Upper lobe of left lung (tissue), 6 donors: ENCODE measurements around the gene EXOC4. TPM values are rescaled to one million over a fixed set of nuclear protein-coding genes. Genes with fewer than 3 reads are reported as not detected.

ENCODE experiments used
- ATAC-seq, 2 donors: fragments of 200-7000 bp; cut with Tn5 transposase; one replicate each; pipeline ENCODE4 v1.9.1; 2022; ENCODE audit warnings: mild to moderate bottlenecking in 2 of 2, moderate library complexity in 2 of 2; ENCODE audit not compliant: low FRiP score in 2 of 2
- DNase-seq, 2 donors: peaks; one replicate each; pipeline ENCODE4 v3.0.0-alpha.2; 2019 to 2020
- H3K27ac ChIP-seq, 4 donors: fragments of 200-600 bp; sonication (generic); one replicate each; pipeline ENCODE4 v1.5.1; 2016 to 2019
- H3K27me3 ChIP-seq, 4 donors: fragments of 200-600 bp; sonication (generic); one replicate each; pipeline ENCODE4 v1.5.1; 2017 to 2019
- H3K36me3 ChIP-seq, 4 donors: fragments of 200-600 bp; sonication (generic); one replicate each; pipeline ENCODE4 v1.5.1; 2016 to 2019
- H3K4me1 ChIP-seq, 4 donors: fragments of 200-600 bp; sonication (generic); one replicate each; pipeline ENCODE4 v1.5.1; 2018 to 2019
- H3K4me3 ChIP-seq, 4 donors: fragments of 200-600 bp; sonication (generic); one replicate each; pipeline ENCODE4 v1.5.1; 2017 to 2019; ENCODE audit warnings: mild to moderate bottlenecking in 2 of 4, moderate library complexity in 1 of 4
- H3K9me3 ChIP-seq, 4 donors: fragments of 200-600 bp; sonication (generic); one replicate each; pipeline ENCODE4 v1.5.1; 2018 to 2019
- CTCF ChIP-seq, 6 experiments: fragments of 450-650 bp in 4 of 6; fragments of 200-600 bp in 2 of 6; sonication (generic) in 2 of 6; IDR thresholded peaks; one replicate each; pipeline ENCODE4 v1.5.1; 2016 to 2019; ENCODE audit warnings: antibody characterized with exemption in 6 of 6
- EP300 ChIP-seq, 4 donors: sonication (generic); formaldehyde crosslinking; IDR thresholded peaks; one replicate each; pipeline ENCODE4 v1.5.1; 2017; ENCODE audit warnings: antibody characterized with exemption in 4 of 4, control low read depth in 2 of 4
- POLR2A ChIP-seq, 4 donors: fragments of 450-650 bp; IDR thresholded peaks; one replicate each; pipeline ENCODE4 v1.5.1; 2016 to 2017; ENCODE audit warnings: antibody characterized with exemption in 4 of 4, mild to moderate bottlenecking in 2 of 4
- POLR2AphosphoS5 ChIP-seq, 2 donors: sonication (generic); formaldehyde crosslinking; IDR thresholded peaks; one replicate each; pipeline ENCODE4 v1.5.1; 2017; ENCODE audit warnings: antibody characterized with exemption in 2 of 2
- WGBS, 2 donors: methylation state at CpG; one replicate each; pipeline ENCODE4 v1.1.5; 2017 to 2018; 5-methylcytosine and 5-hydroxymethylcytosine counted together
- total RNA-seq, 6 donors: library from RNA; depleted of rRNA in 4 of 6; stranded (reverse); fragments of >200 nt in 4 of 6; gene quantifications; one replicate each; pipeline versions ENCODE4 v1.1.0 to v1.2.1, GENCODE V29; 2016 to 2021
- donor health status: DM: no; HTN: no; CAD: no; lungs with moderate emphysema.
- donor health status: DM: no; HTN: yes; CAD: no; lungs with severe emphysema.

EXOC4 gene
- total RNA-seq, 6 donors from 2014 or later: 56.3 to 325 (median 99.4) TPM

GRCh38 chr7:134059921-134060320 lies 807.0 kb downstream of the EXOC4 start:
- no peak overlapping the region for H3K27ac ChIP-seq
- 86 to 93% methylated on average over 1 of the region's 1 CpG for WGBS, 2 donors
- H3K9me3 ChIP-seq: no peaks in the 10 kb centered on the region
- DNase-seq (no peak), ATAC-seq (no peak)
- H3K4me1 ChIP-seq: no peaks in the 10 kb centered on the region
- peaks cover 0 to 3% (median 0%) of the 10 kb centered on the region in 4 donors for H3K36me3 ChIP-seq
- no peak overlapping the region for H3K4me3 ChIP-seq
- TF ChIP-seq POLR2AphosphoS5 (IDR thresholded peaks at IDR 0.05): no peak
- no peak for TF ChIP-seq POLR2A (IDR thresholded peaks at IDR 0.05)
- no peak for TF ChIP-seq CTCF (IDR thresholded peaks at IDR 0.05)
- no peak for TF ChIP-seq EP300 (IDR thresholded peaks at IDR 0.05)
- no peaks in the 10 kb centered on the region for H3K27me3 ChIP-seq

- WGBS, 2 donors: 91% methylated on average over 3 of the region's 3 CpGs
- ATAC-seq (no peak), DNase-seq (no peak)
- no peak overlapping the region for H3K4me3 ChIP-seq
- H3K4me1 ChIP-seq: no peaks in the 10 kb centered on the region
- no peaks in the 10 kb centered on the region for H3K27me3 ChIP-seq
- TF ChIP-seq CTCF (IDR thresholded peaks at IDR 0.05): no peak
- TF ChIP-seq POLR2AphosphoS5 (IDR thresholded peaks at IDR 0.05): no peak
- no peak for TF ChIP-seq POLR2A (IDR thresholded peaks at IDR 0.05)
- no peak for TF ChIP-seq EP300 (IDR thresholded peaks at IDR 0.05)
- no peak overlapping the region for H3K27ac ChIP-seq
- H3K9me3 ChIP-seq: no peaks in the 10 kb centered on the region
- peaks cover 0 to 3% (median 0%) of the 10 kb centered on the region in 4 donors for H3K36me3 ChIP-seq
Observed at GRCh38 chr7:134060874-134061273, 808.0 kb downstream of the EXOC4 start.

- ATAC-seq (no peak), DNase-seq (no peak)
- H3K4me1 ChIP-seq: no peaks in the 10 kb centered on the region
- H3K36me3 ChIP-seq: peaks cover 0 to 6% (median 0%) of the 10 kb centered on the region in 4 donors
- H3K27me3 ChIP-seq: no peaks in the 10 kb centered on the region
- H3K4me3 ChIP-seq: no peak overlapping the region
- TF ChIP-seq EP300 (IDR thresholded peaks at IDR 0.05) (no peak), POLR2AphosphoS5 (IDR thresholded peaks at IDR 0.05) (no peak), POLR2A (IDR thresholded peaks at IDR 0.05) (no peak), CTCF (IDR thresholded peaks at IDR 0.05) (no peak)
- WGBS, 2 donors: 78 to 82% methylated on average over 3 to 4 of the region's 4 CpGs
- no peaks in the 10 kb centered on the region for H3K9me3 ChIP-seq
- H3K27ac ChIP-seq: no peak overlapping the region
Observed at GRCh38 chr7:134062460-134062859, 809.6 kb downstream of the EXOC4 start.

GRCh38 chr7:134065415-134065814 lies 812.5 kb downstream of the EXOC4 start:
- H3K4me1 ChIP-seq: no peaks in the 10 kb centered on the region
- DNase-seq (no peak), ATAC-seq (no peak)
- no peaks in the 10 kb centered on the region for H3K27me3 ChIP-seq
- TF ChIP-seq POLR2A (IDR thresholded peaks at IDR 0.05): no peak
- TF ChIP-seq EP300 (IDR thresholded peaks at IDR 0.05): no peak
- TF ChIP-seq CTCF (IDR thresholded peaks at IDR 0.05): no peak
- TF ChIP-seq POLR2AphosphoS5 (IDR thresholded peaks at IDR 0.05): no peak
- H3K27ac ChIP-seq: no peak overlapping the region
- H3K9me3 ChIP-seq: no peaks in the 10 kb centered on the region
- peaks cover 0 to 6% (median 0%) of the 10 kb centered on the region in 4 donors for H3K36me3 ChIP-seq
- H3K4me3 ChIP-seq: no peak overlapping the region
- WGBS, 2 donors: 86 to 92% methylated on average over 3 to 4 of the region's 4 CpGs

GRCh38 chr7:134067164-134067563 lies 814.3 kb downstream of the EXOC4 start:
- H3K27me3 ChIP-seq: no peaks in the 10 kb centered on the region
- no peaks in the 10 kb centered on the region for H3K9me3 ChIP-seq
- H3K4me1 ChIP-seq: no peaks in the 10 kb centered on the region
- DNase-seq (no peak), ATAC-seq (no peak)
- H3K36me3 ChIP-seq: peaks cover 0 to 6% (median 0%) of the 10 kb centered on the region in 4 donors
- no peak overlapping the region for H3K27ac ChIP-seq
- WGBS, 2 donors: 75 to 88% methylated on average over 4 of the region's 4 CpGs
- no peak for TF ChIP-seq POLR2A (IDR thresholded peaks at IDR 0.05)
- no peak for TF ChIP-seq EP300 (IDR thresholded peaks at IDR 0.05)
- TF ChIP-seq POLR2AphosphoS5 (IDR thresholded peaks at IDR 0.05): no peak
- no peak for TF ChIP-seq CTCF (IDR thresholded peaks at IDR 0.05)
- H3K4me3 ChIP-seq: no peak overlapping the region
